Measurements from ENCODE around the gene S100A12. TPM values are rescaled to one million over a fixed set of nuclear protein-coding genes. Genes with fewer than 3 reads are reported as not detected.

The S100A12 gene
- total RNA-seq, 1 experiment from 2014 or later: not detected

DNA sequence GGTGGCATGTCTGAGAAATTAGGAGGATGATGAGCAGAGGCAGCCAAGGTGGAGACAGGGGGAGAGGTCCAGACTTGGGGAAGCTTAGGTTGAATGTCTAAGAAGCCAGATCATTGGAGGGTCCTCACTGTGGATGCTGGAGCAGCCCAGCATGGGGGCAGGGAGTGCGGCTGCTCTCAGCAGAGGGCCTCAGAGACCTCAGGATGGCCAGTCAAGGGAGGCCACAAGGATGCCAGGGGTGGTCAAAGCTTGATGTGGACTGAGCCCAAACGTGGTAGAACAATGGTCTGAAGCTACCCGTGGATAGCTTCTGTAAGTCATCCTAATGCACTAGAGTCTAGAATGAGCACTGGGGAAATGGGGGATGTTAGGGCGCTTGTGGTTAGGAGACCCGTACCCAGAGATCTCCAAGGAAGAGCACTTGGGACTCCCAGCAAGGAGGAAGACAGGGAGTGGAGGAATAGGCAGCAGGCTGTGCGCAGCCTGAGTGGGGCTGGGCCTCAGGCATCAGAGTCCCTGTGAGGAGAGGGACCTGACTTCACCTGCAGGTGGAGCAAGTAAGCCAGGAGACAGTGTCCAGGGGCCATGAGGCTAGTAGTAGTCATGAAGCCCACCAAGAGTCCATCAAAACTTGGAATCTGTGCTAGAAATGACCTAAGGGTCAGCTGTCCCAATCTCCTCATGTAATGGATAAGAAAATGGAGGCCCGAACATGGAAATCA lies 22.0 kb downstream of the S100A12 start:
- H2BK12ac ChIP-seq (ENCODE audit: insufficient read length, low read depth, low read length): no peak overlapping the region
- no peaks in the 10 kb centered on the region for H3K23me2 ChIP-seq (ENCODE audit: insufficient read length, low read depth, low read length, poor library complexity, severe bottlenecking)
- no peak overlapping the region for H3K4me2 ChIP-seq (ENCODE audit: insufficient read depth, insufficient read length, low read length)
- H3K4me1 ChIP-seq (ENCODE audit: insufficient read depth, low read length): no peaks in the 10 kb centered on the region
- H2AK5ac ChIP-seq (ENCODE audit: insufficient read length, low read length): no peak overlapping the region
- H3K4ac ChIP-seq (ENCODE audit: low read depth, low read length): no peak overlapping the region
- no peaks in the 10 kb centered on the region for H3K4me1 Mint-ChIP-seq
- no peak overlapping the region for H4K8ac ChIP-seq (replicated peaks; ENCODE audit: insufficient read length, low read depth, low read length)
- no peak overlapping the region for H2AFZ ChIP-seq (ENCODE audit: low read length)
- H3K27ac Mint-ChIP-seq: no peak overlapping the region
- no peaks in the 10 kb centered on the region for H4K20me1 ChIP-seq (ENCODE audit: control insufficient read depth, insufficient read depth, insufficient read length)
- no peak overlapping the region for H3K9ac ChIP-seq (ENCODE audit: extremely low read depth, insufficient read length, low read length)
- H3K27me3 ChIP-seq (ENCODE audit: insufficient read depth, low read length): no peaks in the 10 kb centered on the region
- no peak overlapping the region; the same call in 1 of the 2 replicates for H3K14ac ChIP-seq (ENCODE audit: insufficient read depth, low read length)
- no peaks in the 10 kb centered on the region; a peak in 1 of 7 replicates for H3K36me3 Mint-ChIP-seq (ENCODE audit: insufficient read depth in 1 of 3, low read depth in 3 of 3)
- H3K9me3 ChIP-seq (ENCODE audit: control insufficient read depth, low read depth, low read length): no peaks in the 10 kb centered on the region
- no peak overlapping the region for H3T11ph ChIP-seq (ENCODE audit: low read length)
- H3K27ac ChIP-seq (ENCODE audit: insufficient read length, low read depth, low read length): no peak overlapping the region
- TF ChIP-seq, protein P1, sequence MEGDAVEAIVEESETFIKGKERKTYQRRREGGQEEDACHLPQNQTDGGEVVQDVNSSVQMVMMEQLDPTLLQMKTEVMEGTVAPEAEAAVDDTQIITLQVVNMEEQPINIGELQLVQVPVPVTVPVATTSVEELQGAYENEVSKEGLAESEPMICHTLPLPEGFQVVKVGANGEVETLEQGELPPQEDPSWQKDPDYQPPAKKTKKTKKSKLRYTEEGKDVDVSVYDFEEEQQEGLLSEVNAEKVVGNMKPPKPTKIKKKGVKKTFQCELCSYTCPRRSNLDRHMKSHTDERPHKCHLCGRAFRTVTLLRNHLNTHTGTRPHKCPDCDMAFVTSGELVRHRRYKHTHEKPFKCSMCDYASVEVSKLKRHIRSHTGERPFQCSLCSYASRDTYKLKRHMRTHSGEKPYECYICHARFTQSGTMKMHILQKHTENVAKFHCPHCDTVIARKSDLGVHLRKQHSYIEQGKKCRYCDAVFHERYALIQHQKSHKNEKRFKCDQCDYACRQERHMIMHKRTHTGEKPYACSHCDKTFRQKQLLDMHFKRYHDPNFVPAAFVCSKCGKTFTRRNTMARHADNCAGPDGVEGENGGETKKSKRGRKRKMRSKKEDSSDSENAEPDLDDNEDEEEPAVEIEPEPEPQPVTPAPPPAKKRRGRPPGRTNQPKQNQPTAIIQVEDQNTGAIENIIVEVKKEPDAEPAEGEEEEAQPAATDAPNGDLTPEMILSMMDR (conservative IDR thresholded peaks at IDR 0.05): peak; percentile 65
- no peak overlapping the region for H4K91ac ChIP-seq (ENCODE audit: insufficient read length, low read depth, low read length)
- H4K5ac ChIP-seq (ENCODE audit: insufficient read length, low read depth, low read length): no peak overlapping the region
- H2BK20ac ChIP-seq (ENCODE audit: low read depth, low read length, poor library complexity, severe bottlenecking): no peak overlapping the region
- no peak overlapping the region for H2BK5ac ChIP-seq (ENCODE audit: insufficient read length, low read length)
- H3K9me3 Mint-ChIP-seq: peaks cover 0 to 4% of the 10 kb centered on the region in 2 experiments; a peak in 2 of 5 replicates
- no CpG with 5 or more reads among the region's 7 CpGs for WGBS (ENCODE audit: extremely low coverage, insufficient read length, low lambda C conversion rate)
- no peaks in the 10 kb centered on the region for H3K79me1 ChIP-seq (ENCODE audit: insufficient read depth, low read depth, low read length, poor library complexity, severe bottlenecking)
- no peak overlapping the region for H3K4me3 Mint-ChIP-seq
- no peak overlapping the region for H3K56ac ChIP-seq (ENCODE audit: insufficient read length, low read depth, low read length)
- H3K23ac ChIP-seq (ENCODE audit: insufficient read length, low read depth, low read length): no peak overlapping the region
- H3K18ac ChIP-seq (ENCODE audit: insufficient read length, low read depth, low read length): no peak overlapping the region
- H3K79me2 ChIP-seq (ENCODE audit: insufficient read depth, low read length): no peaks in the 10 kb centered on the region
- peaks cover 17% of the 10 kb centered on the region for H3K27me3 Mint-ChIP-seq (ENCODE audit: low read depth)
- no peak overlapping the region for H2BK120ac ChIP-seq (ENCODE audit: low read depth, low read length, poor library complexity, severe bottlenecking)
- peak; percentile 70 for DNase-seq
- H2BK15ac ChIP-seq (ENCODE audit: low read depth, low read length): no peak overlapping the region

Data from H9 (cell line).